Esophagus muscularis mucosa (tissue), 4 donors: Measurements from ENCODE around the gene ADAM10.

Source experiments
- CTCF ChIP-seq, 3 experiments: fragments of 200-600 bp in 2 of 3; fragments of 450-650 bp in 1 of 3; sonication (generic) in 2 of 3; IDR thresholded peaks; one replicate each; pipeline ENCODE4 v1.5.1; 2017 to 2019; ENCODE audit warnings: antibody characterized with exemption in 3 of 3, mild to moderate bottlenecking in 2 of 3, moderate library complexity in 1 of 3
- EP300 ChIP-seq: sonication (generic); formaldehyde crosslinking; IDR thresholded peaks from one replicate; pipeline ENCODE4 v1.6.1; 2017; ENCODE audit warnings: antibody characterized with exemption
- POLR2A ChIP-seq: fragments of 450-650 bp; IDR thresholded peaks from one replicate; pipeline ENCODE4 v1.6.1; 2017; ENCODE audit warnings: antibody characterized with exemption, moderate library complexity, mild to moderate bottlenecking, low read depth
- POLR2AphosphoS5 ChIP-seq, 2 donors: sonication (generic); formaldehyde crosslinking; IDR thresholded peaks; one replicate each; pipeline ENCODE4 v1.6.1; 2017; ENCODE audit warnings: antibody characterized with exemption in 2 of 2

GRCh38 chr15:58701376-58701775 is 48.1 kb downstream of the ADAM10 start:
- no peak for TF ChIP-seq POLR2AphosphoS5 (IDR thresholded peaks at IDR 0.05)
- no peak for TF ChIP-seq POLR2A
- TF ChIP-seq CTCF (IDR thresholded peaks at IDR 0.05), result no peak
- TF ChIP-seq EP300, result no peak
